NCI-H510A treated with DMSO at 0.1 percent for 48 hours (cell line): ENCODE results near the gene MCTP1.

Source experiments
- DNase-seq: peaks from one replicate; lab custom pipeline; 2025; lab: John Stamatoyannopoulos, UW

MCTP1 gene

DNA sequence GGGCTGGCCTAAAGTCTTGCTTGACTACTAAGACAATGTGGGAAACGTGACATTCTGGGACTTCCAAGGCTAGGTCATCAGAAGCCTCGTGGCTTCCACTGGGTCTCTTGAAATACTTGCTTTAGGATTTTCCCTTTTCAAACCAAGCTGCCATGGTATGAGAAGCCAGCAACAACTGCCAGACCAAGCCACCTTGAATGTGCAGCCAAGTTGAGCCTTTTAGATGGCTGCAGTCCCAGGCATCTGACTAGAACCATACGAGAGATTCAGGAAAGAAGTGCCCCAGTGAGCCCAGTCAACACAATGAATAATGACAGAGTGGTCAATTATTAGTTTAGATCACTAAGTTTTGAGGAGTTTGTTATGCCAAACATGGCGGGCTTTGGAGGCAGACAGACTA is 523.1 kb downstream of the MCTP1 start:
- DNase-seq: no peak

DNA sequence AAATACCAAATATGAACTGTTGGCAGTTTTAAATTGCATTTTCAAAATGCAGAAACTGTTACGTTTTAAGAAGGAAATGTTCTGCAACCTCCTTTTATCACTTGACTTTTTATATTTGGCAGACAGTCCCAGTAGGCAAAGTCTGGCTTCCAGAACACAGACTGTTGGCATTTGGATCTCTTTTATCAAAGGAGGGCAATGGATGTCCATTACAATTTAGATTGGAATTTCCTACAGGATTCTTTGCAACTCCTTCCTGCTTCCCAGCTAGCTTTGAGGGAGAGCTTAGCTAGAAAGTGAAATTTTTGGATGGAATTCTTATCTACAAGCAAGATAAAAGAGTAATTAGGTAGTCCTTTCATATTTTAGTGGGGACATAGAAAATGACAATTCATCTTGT is 523.8 kb downstream of the MCTP1 start:
- no peak for DNase-seq

DNA sequence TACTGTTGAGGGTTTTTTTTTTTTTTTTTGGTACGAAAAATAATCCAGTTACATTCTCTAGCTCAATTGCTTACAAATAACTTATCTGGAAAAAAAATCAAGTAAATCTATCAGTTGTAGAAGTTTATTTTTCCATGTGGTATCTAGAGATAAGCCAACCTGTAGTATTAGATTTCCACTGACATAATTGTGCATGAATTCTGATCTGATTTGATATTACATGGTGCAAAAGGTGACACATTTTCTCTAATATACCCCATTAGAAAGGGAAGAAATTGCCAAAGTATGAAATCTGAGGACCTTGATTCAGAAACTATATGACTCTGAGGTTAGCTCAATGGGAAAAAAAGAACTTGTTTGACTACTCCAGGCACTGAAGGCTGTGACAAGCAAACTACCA is 524.9 kb downstream of the MCTP1 start:
- no peak for DNase-seq

DNA sequence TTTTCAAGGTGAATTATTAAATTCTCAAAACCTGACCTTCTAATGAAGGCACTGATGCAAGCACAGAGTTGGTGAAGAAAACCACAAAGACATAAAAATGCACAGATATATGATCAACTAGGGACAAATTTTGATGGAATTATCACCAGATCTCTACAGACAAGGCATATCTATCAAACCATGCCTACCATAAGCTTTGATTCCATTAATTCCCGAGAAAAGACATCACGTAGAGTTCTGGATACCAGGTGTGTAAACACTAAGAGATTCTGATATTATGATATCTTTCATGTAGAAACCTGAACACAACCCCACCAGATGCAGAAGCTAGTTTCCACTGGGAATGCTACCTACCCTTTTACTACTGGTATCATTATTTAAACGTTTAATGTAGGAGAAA is 525.9 kb downstream of the MCTP1 start:
- DNase-seq: no peak

DNA sequence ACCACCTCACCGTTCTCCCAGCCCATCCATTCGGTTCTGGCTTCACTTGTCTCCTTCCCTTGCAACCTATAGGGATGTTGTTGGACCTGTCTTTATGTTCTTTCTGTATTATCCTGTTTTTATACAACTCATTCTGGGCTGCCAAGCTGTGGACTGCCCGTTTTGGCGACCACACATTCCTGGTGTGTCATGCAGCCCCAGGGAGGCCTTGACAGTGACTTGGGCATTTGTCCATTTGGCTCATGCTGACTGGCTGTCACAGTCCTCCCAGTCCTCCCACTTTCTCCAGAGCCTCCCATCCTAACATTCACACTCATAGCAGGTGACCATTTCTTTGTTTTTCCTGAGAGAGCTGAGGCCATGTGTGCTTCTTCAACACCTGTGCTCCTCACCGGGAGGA is 530.1 kb downstream of the MCTP1 start:
- DNase-seq: no peak

DNA sequence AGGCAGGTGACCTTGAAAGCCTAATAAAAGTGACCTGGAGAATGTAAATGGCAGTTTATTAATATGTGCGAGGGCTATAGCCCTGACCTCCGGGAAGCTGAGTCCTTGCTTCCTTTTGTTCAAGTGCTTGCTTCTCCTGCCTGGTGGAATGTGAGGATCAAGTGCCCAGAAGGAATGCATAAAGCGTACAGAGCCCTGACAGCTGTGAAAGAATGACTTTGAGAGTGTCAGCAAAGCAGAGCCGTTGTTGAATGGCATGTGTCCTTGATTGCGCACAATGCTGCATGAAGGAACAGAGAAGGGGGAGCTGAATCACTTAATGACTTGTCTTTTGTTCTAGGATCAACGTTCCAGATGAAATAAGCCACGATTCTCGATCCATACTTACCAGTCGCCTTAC is 533.4 kb downstream of the MCTP1 start:
- DNase-seq: no peak

DNA sequence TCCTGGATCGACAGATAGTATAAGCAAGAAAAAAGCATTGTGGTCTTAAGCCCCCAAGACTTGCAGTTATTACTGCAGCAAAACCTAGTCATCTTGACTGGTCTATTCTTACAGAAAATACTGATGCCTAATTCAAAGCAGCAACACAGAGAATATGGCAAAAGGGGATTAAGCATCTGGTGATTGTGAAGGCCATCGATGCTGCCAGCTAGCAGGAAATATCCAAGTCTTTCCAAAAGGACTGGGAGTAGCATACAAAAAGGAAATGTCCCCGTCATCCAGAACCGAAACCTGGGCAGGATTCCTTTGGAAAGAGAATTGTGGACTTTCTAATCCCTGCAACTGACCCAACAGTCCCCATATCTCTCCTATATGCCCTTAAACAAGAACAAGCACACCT is 534.2 kb downstream of the MCTP1 start:
- no peak for DNase-seq

DNA sequence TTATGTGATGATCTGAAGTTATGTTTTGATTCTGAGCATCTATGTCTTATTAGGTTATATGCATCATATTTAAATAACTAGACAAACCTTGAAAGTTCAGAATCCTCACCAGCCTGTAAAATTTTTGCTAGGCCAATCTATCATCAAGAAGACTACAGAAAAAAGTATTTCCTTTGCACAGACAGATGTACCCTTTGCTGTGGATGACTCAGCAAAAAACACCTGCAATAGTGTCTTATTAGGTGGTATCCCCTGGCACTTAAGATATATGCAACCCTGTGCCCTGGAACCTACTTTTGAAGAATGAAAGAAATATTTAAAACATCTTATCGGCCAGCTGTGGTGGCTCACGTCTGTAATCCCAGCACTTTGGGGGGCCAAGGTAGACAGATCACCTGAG is 535.9 kb downstream of the MCTP1 start:
- DNase-seq: no peak

DNA sequence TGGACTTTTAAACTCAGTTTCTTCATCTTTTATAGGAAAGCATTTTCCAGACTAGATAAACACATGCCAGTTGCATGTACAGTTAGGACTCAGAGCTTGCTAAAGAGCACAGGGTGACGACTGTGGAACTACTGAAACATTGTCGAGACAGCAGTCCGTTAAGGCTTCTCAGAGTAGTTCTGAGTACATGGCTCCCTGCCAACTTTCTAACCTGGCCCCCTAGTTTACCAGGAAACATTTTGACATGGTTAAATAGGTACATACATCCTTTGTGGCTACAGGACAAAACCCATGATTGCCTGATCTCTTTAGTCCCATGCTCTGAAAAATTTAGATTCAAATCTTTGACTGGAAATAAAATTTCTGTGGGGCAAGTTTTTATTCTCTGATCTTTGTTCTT is 536.7 kb downstream of the MCTP1 start:
- no peak for DNase-seq

DNA sequence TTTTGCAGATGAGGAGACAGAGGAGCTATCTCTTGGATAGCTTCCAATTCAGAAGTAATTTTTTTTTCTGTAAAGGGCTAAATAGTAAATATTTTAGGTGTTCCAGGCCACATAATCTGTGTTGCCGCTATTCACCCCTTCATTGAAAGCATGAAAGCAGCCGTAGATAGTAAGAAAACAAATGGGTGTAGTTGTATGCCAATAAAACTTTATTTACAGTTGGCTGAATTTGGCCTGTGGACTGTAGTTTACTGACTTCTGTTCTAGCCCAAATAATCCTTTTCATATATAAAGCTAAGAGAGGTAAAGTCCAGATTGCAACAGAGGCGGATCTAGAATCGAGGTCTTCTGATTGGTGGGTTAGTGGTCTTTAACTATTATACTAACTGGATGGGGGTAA is 537.5 kb downstream of the MCTP1 start:
- DNase-seq: no peak

DNA sequence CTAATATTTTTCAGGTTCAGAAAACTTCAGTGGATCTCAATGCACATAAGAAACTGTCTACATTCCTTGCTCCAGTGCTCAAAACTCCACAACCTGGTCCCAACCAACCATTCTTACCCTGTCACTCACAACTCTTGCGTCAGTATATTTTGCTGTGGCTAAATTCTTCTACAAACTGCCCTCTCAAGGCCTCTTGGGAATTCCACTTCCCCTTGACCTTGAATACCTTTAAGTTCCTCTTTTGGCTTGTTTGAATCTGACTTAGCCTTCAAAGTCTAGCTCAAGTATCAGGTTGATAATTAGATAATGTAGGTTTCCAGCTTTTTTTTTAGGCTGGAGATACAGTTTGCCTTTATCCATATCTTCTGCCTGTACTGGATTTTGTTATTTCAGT is 538.2 kb downstream of the MCTP1 start:
- DNase-seq: no peak

DNA sequence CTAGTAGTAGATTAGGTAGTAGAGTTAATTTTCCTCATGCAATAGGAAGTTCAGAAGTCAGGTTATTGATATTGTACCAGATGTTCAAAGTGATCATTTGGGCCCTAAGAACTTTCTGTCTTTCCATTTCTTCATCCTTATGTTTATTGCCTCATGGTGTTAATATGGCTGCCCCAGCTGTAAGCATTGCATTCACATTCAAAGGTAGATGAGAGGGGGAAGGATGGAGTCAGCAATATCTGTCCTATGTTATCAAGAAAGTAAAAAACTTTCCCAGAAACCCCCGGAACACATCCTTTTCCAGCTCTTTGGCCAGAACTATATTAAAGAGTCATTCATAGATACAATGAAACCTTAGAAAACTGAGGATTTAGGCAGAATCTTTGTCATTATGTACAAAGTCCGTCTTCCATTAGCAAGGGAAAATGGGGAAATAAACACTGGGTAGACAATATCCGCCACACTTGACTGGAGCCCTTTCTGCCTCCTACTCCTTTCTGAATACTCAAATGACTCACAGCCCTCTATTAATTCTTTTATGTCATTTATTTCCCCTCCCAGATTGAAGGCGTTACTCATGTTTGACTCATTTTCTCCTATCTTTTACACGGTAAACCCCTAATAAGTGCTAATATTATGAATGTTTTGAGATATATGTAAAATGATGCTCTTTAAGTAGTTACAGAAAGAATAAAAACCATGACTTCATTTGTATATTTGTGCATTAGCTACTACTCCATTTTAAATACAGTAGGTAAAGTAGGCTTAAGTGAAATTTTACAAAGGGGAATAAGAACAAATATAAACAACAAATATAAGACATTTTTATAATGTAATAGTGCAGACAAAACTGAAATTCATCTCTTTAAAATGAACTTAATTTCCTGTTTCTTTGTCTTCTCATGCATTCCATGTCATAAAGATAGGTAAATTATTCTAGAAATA is 538.8 kb downstream of the MCTP1 start:
- no peak for DNase-seq

DNA sequence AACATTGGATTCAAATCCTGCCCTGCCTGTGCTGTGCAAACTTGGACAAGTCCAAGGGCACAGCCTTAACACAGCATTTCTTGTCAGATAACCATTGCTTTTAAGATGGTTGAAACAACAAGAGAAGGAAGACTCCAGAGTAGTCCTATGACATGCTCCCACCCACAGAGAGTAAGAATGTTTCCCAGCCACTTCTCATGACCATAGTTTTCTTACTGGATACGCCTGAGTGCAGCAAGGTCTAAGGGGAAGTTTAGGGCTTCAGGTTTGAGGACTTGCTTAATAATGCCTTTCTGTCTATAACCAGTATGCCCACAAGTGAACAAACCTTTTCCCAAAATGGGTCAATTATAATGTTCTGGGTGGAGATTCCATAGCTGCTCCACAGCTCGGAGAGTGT is 540.0 kb downstream of the MCTP1 start:
- no peak for DNase-seq

DNA sequence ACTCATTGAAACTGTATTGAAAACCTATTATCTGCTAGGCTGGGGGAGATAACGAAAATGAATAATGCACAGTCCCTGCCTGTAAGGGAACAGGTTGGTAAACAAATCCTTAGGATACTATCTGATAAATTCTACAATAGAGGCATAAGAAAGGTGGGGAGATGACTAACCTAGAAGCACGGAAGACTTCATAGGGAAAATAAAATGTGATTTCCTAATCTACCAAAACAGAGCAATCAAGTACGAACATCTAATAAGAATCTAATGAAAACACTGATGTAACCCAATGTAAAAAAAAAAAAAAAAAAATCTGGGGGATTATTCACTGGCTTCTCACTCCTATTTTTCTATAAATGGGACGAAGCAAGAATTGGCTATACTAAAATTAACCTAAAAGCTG is 542.0 kb downstream of the MCTP1 start:
- no peak for DNase-seq

DNA sequence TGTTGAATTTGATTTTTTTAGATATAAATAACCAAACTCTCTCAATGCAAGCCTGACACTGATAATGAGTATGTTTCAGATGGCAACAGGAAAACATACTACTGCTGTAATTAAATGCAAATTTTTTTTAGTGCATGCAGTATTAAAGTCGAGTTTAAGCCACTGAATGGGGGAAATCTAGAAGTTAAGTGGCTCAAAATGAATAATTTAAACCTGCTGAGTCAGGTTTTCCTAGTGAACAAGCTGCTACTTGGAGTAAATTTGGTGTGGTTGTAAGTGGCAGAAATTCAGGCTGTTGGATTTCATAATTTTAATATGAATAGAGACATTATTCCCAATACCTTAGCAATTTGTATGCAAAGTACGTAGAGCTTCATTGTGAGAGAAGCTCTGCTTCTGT is 544.6 kb downstream of the MCTP1 start:
- DNase-seq: no peak

DNA sequence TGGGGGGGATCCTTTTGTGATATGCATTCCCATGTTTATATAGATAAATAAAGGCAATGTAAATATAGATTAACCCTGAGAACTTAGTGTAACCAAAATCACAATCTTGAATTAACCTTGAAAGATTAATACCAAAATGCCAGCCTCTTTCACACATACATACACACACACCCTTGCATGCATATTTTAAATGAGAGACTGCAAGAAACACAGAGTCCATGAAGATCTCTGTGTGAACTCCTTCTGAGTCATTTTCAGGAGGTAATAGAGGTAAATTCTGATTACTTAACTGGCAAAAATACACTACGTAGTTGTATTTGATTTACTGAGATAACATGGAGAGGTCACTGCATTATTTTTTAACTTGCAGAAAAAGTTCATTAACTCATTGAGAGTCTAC is 548.4 kb downstream of the MCTP1 start:
- DNase-seq: no peak

DNA sequence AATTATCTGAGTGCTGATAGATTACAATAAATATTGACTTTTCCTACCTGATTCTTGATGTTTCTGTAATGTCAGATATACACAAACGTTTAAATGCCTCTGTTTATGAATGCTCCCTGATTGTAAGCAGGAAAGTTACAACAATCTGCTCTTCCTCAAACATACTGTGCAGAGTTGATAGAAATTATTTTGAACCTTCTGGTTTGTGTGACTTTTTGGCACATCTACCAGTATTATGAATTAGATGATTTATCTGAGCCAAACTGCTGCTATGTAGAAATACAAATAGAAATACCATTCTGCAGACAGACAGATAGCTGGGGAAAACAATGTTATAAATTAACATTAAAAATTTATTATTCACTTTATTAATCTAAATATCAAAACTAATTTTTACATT is 553.4 kb downstream of the MCTP1 start:
- no peak for DNase-seq

DNA sequence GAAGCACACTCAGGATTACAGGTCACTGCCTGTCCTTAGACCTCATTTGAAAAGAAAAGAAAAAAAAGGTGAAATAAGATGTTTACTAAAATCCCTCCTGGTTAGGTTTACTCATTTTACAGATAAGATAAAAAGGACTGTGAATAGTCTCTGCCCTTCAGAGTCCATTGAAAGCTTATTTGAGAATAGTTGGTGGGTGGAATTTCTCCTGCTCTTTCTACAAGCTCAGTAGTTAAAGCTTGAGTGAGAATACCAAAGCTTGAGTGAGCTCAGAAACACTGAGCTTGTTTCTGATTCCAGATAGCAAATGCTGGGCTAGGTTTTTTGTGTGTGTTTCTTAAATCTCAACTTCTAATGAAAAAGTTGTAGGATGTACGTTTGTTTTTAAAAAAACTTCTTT is 559.8 kb downstream of the MCTP1 start:
- no peak for DNase-seq

DNA sequence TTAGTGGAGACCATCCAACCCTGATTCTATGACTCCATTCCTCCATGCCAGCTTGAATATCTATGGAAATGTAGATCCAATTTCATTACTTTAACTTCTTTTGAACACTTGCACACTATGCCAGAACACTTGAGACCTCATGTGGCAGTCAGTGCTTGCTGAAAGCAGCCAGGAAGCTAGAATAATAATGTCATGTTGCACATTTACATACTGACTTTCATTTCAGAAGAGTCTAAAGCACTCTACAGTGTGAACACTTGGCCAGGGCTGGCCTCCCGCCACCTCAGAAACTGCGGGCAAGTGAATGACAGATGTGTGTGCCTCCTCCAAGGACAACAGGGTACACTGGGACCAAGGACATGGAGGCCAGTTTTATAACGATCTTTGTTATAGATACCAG is 569.1 kb downstream of the MCTP1 start:
- no peak for DNase-seq

DNA sequence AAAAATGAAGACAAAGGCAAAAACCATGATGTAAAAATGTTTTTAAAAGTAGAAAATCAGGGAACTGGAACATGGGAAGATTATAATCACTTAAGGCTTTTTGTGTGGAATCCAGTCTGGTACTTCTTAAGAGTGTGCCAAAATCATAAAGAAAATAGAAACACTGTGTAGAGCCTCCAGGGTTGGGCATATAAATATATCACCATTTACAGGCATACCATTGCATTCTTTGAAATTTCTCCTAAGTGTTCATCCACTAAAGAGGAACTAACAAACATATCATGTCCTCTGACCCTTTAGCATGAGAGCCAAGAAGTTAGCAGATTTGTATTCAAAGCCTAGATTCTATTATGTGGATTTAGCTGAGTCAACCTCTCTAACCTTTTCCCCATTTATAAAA is 573.1 kb downstream of the MCTP1 start:
- no peak for DNase-seq

DNA sequence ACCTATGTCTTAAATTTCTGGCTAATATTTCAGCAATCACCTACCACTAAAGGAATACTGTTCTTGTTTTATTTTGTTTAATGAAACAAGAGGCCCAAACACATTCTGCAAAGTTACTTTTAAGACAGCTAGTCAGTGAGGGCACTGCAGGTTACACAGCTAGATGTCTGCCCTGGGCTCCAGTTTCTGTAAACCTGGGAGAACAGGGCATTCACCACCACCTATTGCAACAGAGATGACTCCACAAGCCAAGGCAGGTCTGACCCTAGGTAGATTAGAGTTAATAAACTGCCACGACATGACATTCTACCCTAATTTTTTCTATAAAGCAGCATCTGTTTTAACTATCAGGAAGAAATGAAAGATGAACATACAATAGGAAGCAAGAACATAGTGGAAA is 575.6 kb downstream of the MCTP1 start:
- DNase-seq: no peak

DNA sequence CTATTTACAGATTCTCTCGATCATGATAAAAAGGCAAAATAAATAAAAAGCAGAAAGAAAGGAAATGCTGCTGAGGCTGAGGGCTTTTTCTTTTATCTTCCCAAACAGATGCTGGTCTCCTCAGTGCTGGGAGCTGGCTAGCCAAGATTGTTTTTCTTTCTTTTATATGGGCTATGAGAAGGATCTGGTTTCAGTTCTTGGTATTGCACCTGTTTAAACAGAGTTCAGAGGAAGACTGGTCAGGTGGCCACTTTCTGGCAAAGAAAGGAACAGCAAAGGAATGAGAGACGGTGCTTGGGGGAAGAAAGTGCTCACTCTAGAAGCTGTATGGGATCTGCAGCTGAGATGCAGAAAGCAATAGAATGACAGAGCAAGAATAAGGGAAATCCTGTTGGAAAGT is 577.5 kb downstream of the MCTP1 start:
- peak; percentile 42 for DNase-seq

DNA sequence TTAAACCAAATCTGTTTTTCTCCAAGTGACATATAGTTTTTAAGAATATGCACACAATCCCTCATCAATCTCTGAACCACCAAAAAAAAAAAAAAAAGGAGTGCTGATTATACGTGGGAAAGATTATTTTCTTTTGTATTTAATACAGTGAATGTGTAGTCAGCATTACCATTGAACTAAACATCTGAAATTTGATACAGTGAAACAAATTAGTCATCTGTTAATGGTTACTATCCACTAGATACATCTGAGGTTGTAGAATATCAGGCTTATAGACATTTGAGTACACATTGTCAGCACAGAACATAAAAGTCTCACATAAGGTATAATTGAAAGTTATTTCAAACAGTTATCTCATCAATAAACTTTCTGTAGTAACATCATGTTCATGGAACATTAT is 579.5 kb downstream of the MCTP1 start:
- DNase-seq: peak; percentile 32

DNA sequence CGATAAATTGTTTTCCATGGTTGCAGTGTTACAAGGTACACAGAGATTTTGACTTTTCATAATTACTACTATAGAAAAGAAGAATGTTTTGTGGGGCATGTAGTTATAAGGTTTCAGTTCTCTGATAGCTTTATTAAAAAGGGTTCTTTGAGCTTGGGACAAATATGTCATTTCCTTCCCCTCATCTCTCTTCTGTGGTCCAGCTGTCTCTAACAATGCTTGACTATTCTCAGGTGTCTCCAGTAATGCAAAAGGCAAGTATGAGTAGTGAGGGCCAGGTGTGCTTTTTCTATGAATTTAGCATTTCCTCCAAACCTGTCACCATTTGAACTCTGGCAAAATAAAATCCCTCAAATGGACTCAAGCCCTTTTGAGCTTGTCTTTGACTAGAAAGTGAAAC is 582.2 kb downstream of the MCTP1 start:
- no peak for DNase-seq
